Upper lobe of left lung (tissue), 4 donors: Measurements from ENCODE around the gene ECD.

Source experiments
- CTCF ChIP-seq, 6 experiments: fragments of 450-650 bp in 4 of 6; fragments of 200-600 bp in 2 of 6; sonication (generic) in 2 of 6; IDR thresholded peaks; one replicate each; pipeline ENCODE4 v1.5.1; 2016 to 2019; ENCODE audit warnings: antibody characterized with exemption in 6 of 6
- POLR2A ChIP-seq, 4 donors: fragments of 450-650 bp; IDR thresholded peaks; one replicate each; pipeline ENCODE4 v1.5.1; 2016 to 2017; ENCODE audit warnings: antibody characterized with exemption in 4 of 4, mild to moderate bottlenecking in 2 of 4
- POLR2AphosphoS5 ChIP-seq, 2 donors: sonication (generic); formaldehyde crosslinking; IDR thresholded peaks; one replicate each; pipeline ENCODE4 v1.5.1; 2017; ENCODE audit warnings: antibody characterized with exemption in 2 of 2

GRCh38 chr10:73161079-73161478, 6.7 kb downstream of the ECD start:
- no peak for TF ChIP-seq CTCF (IDR thresholded peaks at IDR 0.05)
- no peak for TF ChIP-seq POLR2AphosphoS5 (IDR thresholded peaks at IDR 0.05)
- TF ChIP-seq POLR2A (IDR thresholded peaks at IDR 0.05), result no peak
